CD4-positive, CD25-positive, alpha-beta regulatory T cell (primary cell): Measurements from ENCODE around the gene RNF125. TPM values are rescaled to one million over a fixed set of nuclear protein-coding genes. Genes with fewer than 3 reads are reported as not detected.
A peak's percentile ranks its signal among the peaks of the same experiment; 100 is the strongest.

ENCODE experiments used
- ATAC-seq, 2 donors: fragments of 150-1000 bp; cut with Tn5 transposase; one replicate each; pipeline ENCODE4 v1.10.0; 2021; ENCODE audit warnings: low read depth in 2 of 2, moderate number of reproducible peaks in 2 of 2, moderate library complexity in 1 of 2
- DNase-seq, 3 donors: peaks; one replicate each; pipeline versions ENCODE4 v3.0.0 to v3.0.0-alpha.2; 2012 to 2022; ENCODE audit warnings: mixed read lengths in 1 of 3
- H3K27ac ChIP-seq: one replicate; pipeline ENCODE4 v1.7.0; 2013; ENCODE audit warnings: mild to moderate bottlenecking, low read length; ENCODE audit not compliant: insufficient read depth, poor library complexity, severe bottlenecking
- H3K27me3 ChIP-seq: one replicate; pipeline ENCODE4 v1.7.0; 2013; ENCODE audit warnings: low read length; ENCODE audit not compliant: control insufficient read depth, insufficient read depth
- H3K36me3 ChIP-seq: one replicate; pipeline ENCODE4 v1.7.0; 2013; ENCODE audit warnings: mild to moderate bottlenecking, low read length, moderate library complexity; ENCODE audit not compliant: control insufficient read depth, insufficient read depth
- H3K4me1 ChIP-seq: 2 replicates; pipeline ENCODE4 v1.7.0; 2013; ENCODE audit warnings: mild to moderate bottlenecking, low read length; ENCODE audit not compliant: insufficient read depth, control insufficient read depth, poor library complexity, severe bottlenecking
- H3K4me3 ChIP-seq: one replicate; pipeline ENCODE4 v1.7.0; 2013; ENCODE audit warnings: low read depth, mild to moderate bottlenecking, low read length, moderate library complexity
- H3K9me3 ChIP-seq, 2 experiments: 1 replicate in 1 of 2; 2 replicates in 1 of 2; pipeline ENCODE4 v1.7.0; 2013; ENCODE audit warnings: low read length in 2 of 2, mild to moderate bottlenecking in 1 of 2, moderate library complexity in 1 of 2; ENCODE audit not compliant: control insufficient read depth in 2 of 2
- H3K27ac Mint-ChIP-seq, 3 donors: one replicate each; pipeline ENCODE4 v1.8.0; 2020 to 2022; ENCODE audit warnings: mild to moderate bottlenecking in 3 of 3, mixed read lengths in 3 of 3, moderate library complexity in 2 of 3
- H3K27me3 Mint-ChIP-seq: one replicate; pipeline ENCODE4 v1.8.0; 2022; ENCODE audit warnings: mild to moderate bottlenecking, mixed read lengths
- H3K36me3 Mint-ChIP-seq: one replicate; pipeline ENCODE4 v1.8.0; 2020; ENCODE audit warnings: mixed read lengths
- H3K4me1 Mint-ChIP-seq, 4 donors: one replicate each; pipeline ENCODE4 v1.8.0; 2020 to 2022; ENCODE audit warnings: mixed read lengths in 4 of 4, mild to moderate bottlenecking in 1 of 4
- H3K4me3 Mint-ChIP-seq, 4 donors: one replicate each; pipeline ENCODE4 v1.8.0; 2020 to 2022; ENCODE audit warnings: mild to moderate bottlenecking in 4 of 4, mixed read lengths in 4 of 4, moderate library complexity in 3 of 4
- H3K9me3 Mint-ChIP-seq, 7 donors: one replicate each; pipeline ENCODE4 v1.8.0; 2020 to 2022; ENCODE audit warnings: mixed read lengths in 7 of 7, mild to moderate bottlenecking in 3 of 7, moderate library complexity in 2 of 7
- polyA plus RNA-seq, 4 donors: library from polyadenylated mRNA; unstranded; fragments of 300-500 nt; fragmentation: Illumina TruSeq; gene quantifications; one replicate each; pipeline ENCODE4 v1.2.3, GENCODE V29; 2021
- total RNA-seq: library from RNA; stranded (reverse); gene quantifications from one replicate; pipeline ENCODE4 v1.2.3, GENCODE V29; 2022

RNF125 gene
- total and polyA plus RNA-seq, 5 donors from 2014 or later, result 50.6 to 81.7 (median 70.4) TPM

- Mint-ChIP-seq H3K4me3 (no peak overlapping the region), H3K36me3 (peaks cover 33% of the 10 kb centered on the region), H3K4me1 (peaks cover 27 to 87% (median 44%) of the 10 kb centered on the region in 4 donors)
Measured at GRCh38 chr18:32110005-32110404, 91.4 kb downstream of the RNF125 start.

GRCh38 chr18:32111706-32112105, 93.1 kb downstream of the RNF125 start:
- Histone ChIP-seq H3K9me3 (no peaks in the 10 kb centered on the region), H3K4me3 (no peak overlapping the region), H3K27me3 (no peaks in the 10 kb centered on the region), H3K4me1 (peaks cover 7% of the 10 kb centered on the region), H3K36me3 (peaks cover 46% of the 10 kb centered on the region), H3K27ac (no peak overlapping the region)
- peaks cover 21 to 82% (median 44%) of the 10 kb centered on the region in 4 donors for H3K4me1 Mint-ChIP-seq
- H3K4me3 Mint-ChIP-seq, result peak overlapping the region in 2 of 4 donors; percentile 27 to 61
- no peak for DNase-seq
- ATAC-seq, result no peak
- H3K9me3 Mint-ChIP-seq, result no peaks in the 10 kb centered on the region
- peak overlapping the region in 1 of 3 donors; percentile 52 for H3K27ac Mint-ChIP-seq
- peaks cover 36% of the 10 kb centered on the region for H3K36me3 Mint-ChIP-seq
- no peaks in the 10 kb centered on the region for H3K27me3 Mint-ChIP-seq

More at GRCh38 chr18:32110005-32110404, 91.4 kb downstream of the RNF125 start:
- DNase-seq (no peak), ATAC-seq (no peak)
- Mint-ChIP-seq H3K9me3 (no peaks in the 10 kb centered on the region), H3K27me3 (no peaks in the 10 kb centered on the region), H3K27ac (peak overlapping the region in 1 of 3 donors; percentile 48)
- Histone ChIP-seq H3K4me3 (no peak overlapping the region), H3K27me3 (no peaks in the 10 kb centered on the region), H3K36me3 (peaks cover 35% of the 10 kb centered on the region), H3K4me1 (peaks cover 17% of the 10 kb centered on the region), H3K9me3 (no peaks in the 10 kb centered on the region), H3K27ac (no peak overlapping the region)

- H3K36me3 Mint-ChIP-seq, result peaks cover 40% of the 10 kb centered on the region
- peaks cover 48% of the 10 kb centered on the region for H3K36me3 ChIP-seq
- peak overlapping the region in 1 of 4 donors; percentile 47 for H3K4me3 Mint-ChIP-seq
Measured at GRCh38 chr18:32112826-32113225, 94.2 kb downstream of the RNF125 start.

GRCh38 chr18:32114293-32114942, 95.8 kb downstream of the RNF125 start:
- peaks cover 52% of the 10 kb centered on the region for H3K36me3 ChIP-seq
- DNase-seq (no peak), ATAC-seq (no peak)
- Mint-ChIP-seq H3K4me1 (peaks cover 29 to 69% (median 44%) of the 10 kb centered on the region in 4 donors), H3K27ac (peak overlapping the region; percentile 9 to 17 (median 11)), H3K27me3 (no peaks in the 10 kb centered on the region), H3K36me3 (peaks cover 40% of the 10 kb centered on the region), H3K4me3 (no peak overlapping the region), H3K9me3 (no peaks in the 10 kb centered on the region)
- no peaks in the 10 kb centered on the region for H3K27me3 ChIP-seq
- H3K9me3 ChIP-seq, result no peaks in the 10 kb centered on the region
- no peak overlapping the region for H3K4me3 ChIP-seq
- no peak overlapping the region for H3K27ac ChIP-seq
- H3K4me1 ChIP-seq, result peaks cover 6% of the 10 kb centered on the region

More at GRCh38 chr18:32112826-32113225, 94.2 kb downstream of the RNF125 start:
- peaks cover 11% of the 10 kb centered on the region for H3K4me1 ChIP-seq
- no peaks in the 10 kb centered on the region for H3K27me3 ChIP-seq
- H3K4me1 Mint-ChIP-seq, result peaks cover 27 to 80% (median 51%) of the 10 kb centered on the region in 4 donors
- H3K27me3 Mint-ChIP-seq, result no peaks in the 10 kb centered on the region
- H3K9me3 Mint-ChIP-seq, result no peaks in the 10 kb centered on the region
- H3K9me3 ChIP-seq, result no peaks in the 10 kb centered on the region
- no peak for ATAC-seq
- no peak overlapping the region for H3K4me3 ChIP-seq
- H3K27ac ChIP-seq, result no peak overlapping the region
- H3K27ac Mint-ChIP-seq, result no peak overlapping the region
- no peak for DNase-seq

GRCh38 chr18:32122039-32122438, 103.4 kb downstream of the RNF125 start:
- Histone ChIP-seq H3K27me3 (no peaks in the 10 kb centered on the region), H3K36me3 (peaks cover 53% of the 10 kb centered on the region), H3K9me3 (no peaks in the 10 kb centered on the region), H3K4me3 (no peak overlapping the region), H3K27ac (no peak overlapping the region), H3K4me1 (peaks cover 6% of the 10 kb centered on the region)
- ATAC-seq, result no peak
- Mint-ChIP-seq H3K9me3 (no peaks in the 10 kb centered on the region), H3K4me1 (peaks cover 14 to 27% (median 19%) of the 10 kb centered on the region in 4 donors), H3K4me3 (no peak overlapping the region), H3K27ac (peak overlapping the region in 2 of 3 donors; percentile 20), H3K36me3 (peaks cover 24% of the 10 kb centered on the region), H3K27me3 (no peaks in the 10 kb centered on the region)
- DNase-seq, result no peak

Other genes starting within 250 kb of the RNF125 start
- 45.4 TPM for gene TRAPPC8, start 75.7 kb upstream of the RNF125 start, total RNA-seq
- 10 to 100 TPM; 15.5 to 22.9 (median 20.7) TPM for gene TRAPPC8, start 75.7 kb upstream of the RNF125 start, polyA plus RNA-seq
- 94.8 TPM for gene RNF138, start 73.0 kb downstream of the RNF125 start, total RNA-seq
- gene RNF138, start 73.0 kb downstream of the RNF125 start, polyA plus RNA-seq, result 10 to 100 TPM; 62.1 to 92.9 (median 86.2) TPM
- 0.42 TPM for gene MEP1B, start 171.2 kb downstream of the RNF125 start, total RNA-seq
- gene MEP1B, start 171.2 kb downstream of the RNF125 start, polyA plus RNA-seq, result not detected